Suprapubic skin (tissue), 4 donors: ENCODE data around the gene SLC6A6. TPM values are rescaled to one million over a fixed set of nuclear protein-coding genes. Genes with fewer than 3 reads are reported as not detected.

ENCODE experiments used
- DNase-seq, 2 donors: peaks; one replicate each; pipeline ENCODE4 v3.0.0-alpha.2; 2019; ENCODE audit warnings: low spot score in 2 of 2
- H3K27ac ChIP-seq: fragments of 200-600 bp; sonication (generic); one replicate; pipeline ENCODE4 v1.5.1; 2019
- H3K27me3 ChIP-seq: fragments of 200-600 bp; sonication (generic); one replicate; pipeline ENCODE4 v1.5.1; 2019
- H3K36me3 ChIP-seq: fragments of 200-600 bp; sonication (generic); one replicate; pipeline ENCODE4 v1.5.1; 2019
- H3K4me1 ChIP-seq: fragments of 200-600 bp; sonication (generic); one replicate; pipeline ENCODE4 v1.5.1; 2019
- H3K4me3 ChIP-seq: fragments of 200-600 bp; sonication (generic); one replicate; pipeline ENCODE4 v1.5.1; 2019; ENCODE audit warnings: mild to moderate bottlenecking
- H3K9me3 ChIP-seq: fragments of 200-600 bp; sonication (generic); one replicate; pipeline ENCODE4 v1.5.1; 2019
- EP300 ChIP-seq: sonication (generic); formaldehyde crosslinking; IDR thresholded peaks from one replicate; pipeline ENCODE4 v1.6.1; 2017; ENCODE audit warnings: antibody characterized with exemption
- POLR2A ChIP-seq, 2 donors: fragments of 450-650 bp; IDR thresholded peaks; one replicate each; pipeline ENCODE4 v1.6.1; 2017; ENCODE audit warnings: antibody characterized with exemption in 2 of 2, mild to moderate bottlenecking in 2 of 2, moderate library complexity in 2 of 2
- POLR2AphosphoS5 ChIP-seq, 3 donors: sonication (generic); formaldehyde crosslinking; IDR thresholded peaks; one replicate each; pipeline ENCODE4 v1.6.1; 2017; ENCODE audit warnings: antibody characterized with exemption in 3 of 3
- WGBS: methylation state at CpG from one replicate; pipeline ENCODE4 v1.1.5; 2018; 5-methylcytosine and 5-hydroxymethylcytosine counted together
- total RNA-seq, 4 donors: library from RNA; depleted of rRNA; stranded (reverse); fragments of >200 nt; gene quantifications; one replicate each; pipeline ENCODE4 v1.1.0, GENCODE V29; 2016
- TF ChIP-seq, protein P1 (sequence below), 2 donors: fragments of 200-600 bp in 1 of 2; fragments of 450-650 bp in 1 of 2; sonication (generic) in 1 of 2; IDR thresholded peaks; one replicate each; pipeline ENCODE4 v1.5.1; 2016 to 2019; ENCODE audit warnings: antibody characterized with exemption in 2 of 2, mild to moderate bottlenecking in 1 of 2, moderate library complexity in 1 of 2

Gene SLC6A6
- total RNA-seq, 4 donors from 2014 or later = 85.4 to 149 (median 102) TPM

DNA sequence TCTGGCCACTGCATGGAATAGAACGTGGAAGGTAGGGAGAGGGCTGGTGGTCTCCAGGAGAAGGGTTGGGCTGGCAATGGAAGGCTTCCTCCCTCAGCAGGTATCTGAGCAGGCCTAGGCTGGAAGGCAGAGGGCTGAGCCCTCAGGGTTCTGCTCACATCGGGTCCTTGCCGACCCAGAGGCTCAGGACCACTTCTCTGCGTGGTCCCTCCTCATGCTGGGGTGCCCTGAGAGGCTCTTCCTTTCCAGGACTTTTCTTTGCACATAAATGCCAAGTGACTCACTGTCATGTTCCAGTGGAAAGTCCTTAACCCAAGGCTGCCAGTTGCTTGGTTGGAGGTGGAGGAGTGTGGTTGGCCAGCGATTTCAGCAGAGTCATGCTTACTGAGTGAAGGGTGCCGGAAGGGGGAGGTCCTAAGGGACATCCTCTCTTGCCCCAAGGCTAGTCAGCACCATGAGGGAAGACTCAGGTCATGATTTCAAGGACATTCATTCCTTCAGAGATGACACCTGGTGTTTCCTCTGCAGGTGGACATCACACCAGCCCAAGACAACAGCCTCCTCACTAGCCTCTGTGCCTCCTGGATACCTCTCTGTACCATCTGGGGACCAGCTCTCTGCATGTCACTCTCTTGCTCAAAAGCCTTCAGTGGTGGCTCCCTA lies 8.2 kb downstream of the SLC6A6 start:
- TF ChIP-seq EP300 (no peak), POLR2A (IDR thresholded peaks at IDR 0.05) (no peak), POLR2AphosphoS5 (IDR thresholded peaks at IDR 0.05) (no peak)
- TF ChIP-seq, protein P1, sequence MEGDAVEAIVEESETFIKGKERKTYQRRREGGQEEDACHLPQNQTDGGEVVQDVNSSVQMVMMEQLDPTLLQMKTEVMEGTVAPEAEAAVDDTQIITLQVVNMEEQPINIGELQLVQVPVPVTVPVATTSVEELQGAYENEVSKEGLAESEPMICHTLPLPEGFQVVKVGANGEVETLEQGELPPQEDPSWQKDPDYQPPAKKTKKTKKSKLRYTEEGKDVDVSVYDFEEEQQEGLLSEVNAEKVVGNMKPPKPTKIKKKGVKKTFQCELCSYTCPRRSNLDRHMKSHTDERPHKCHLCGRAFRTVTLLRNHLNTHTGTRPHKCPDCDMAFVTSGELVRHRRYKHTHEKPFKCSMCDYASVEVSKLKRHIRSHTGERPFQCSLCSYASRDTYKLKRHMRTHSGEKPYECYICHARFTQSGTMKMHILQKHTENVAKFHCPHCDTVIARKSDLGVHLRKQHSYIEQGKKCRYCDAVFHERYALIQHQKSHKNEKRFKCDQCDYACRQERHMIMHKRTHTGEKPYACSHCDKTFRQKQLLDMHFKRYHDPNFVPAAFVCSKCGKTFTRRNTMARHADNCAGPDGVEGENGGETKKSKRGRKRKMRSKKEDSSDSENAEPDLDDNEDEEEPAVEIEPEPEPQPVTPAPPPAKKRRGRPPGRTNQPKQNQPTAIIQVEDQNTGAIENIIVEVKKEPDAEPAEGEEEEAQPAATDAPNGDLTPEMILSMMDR (IDR thresholded peaks at IDR 0.05) = no peak

DNA sequence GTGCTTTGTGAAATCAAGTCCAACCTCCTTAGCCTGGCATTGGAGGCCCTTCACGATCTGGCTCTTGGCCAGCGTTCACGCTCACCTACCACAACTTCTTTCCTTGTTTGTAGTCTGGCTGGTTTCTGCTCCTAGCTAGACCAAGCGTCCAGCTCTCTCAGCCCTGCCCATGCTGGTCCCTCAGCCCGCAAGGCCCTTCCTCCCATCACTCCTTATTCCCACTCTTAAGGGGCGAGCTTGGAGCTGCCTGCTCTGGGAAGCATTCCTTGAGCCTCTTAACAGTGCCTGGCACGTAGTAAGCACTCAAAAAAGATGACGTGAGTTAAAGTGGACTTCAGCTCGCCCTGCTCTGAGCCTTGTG lies 8.7 kb downstream of the SLC6A6 start:
- H3K4me1 ChIP-seq = peaks cover 29% of the 10 kb centered on the region
- no peak for DNase-seq
- TF ChIP-seq POLR2AphosphoS5 (IDR thresholded peaks at IDR 0.05) = no peak
- TF ChIP-seq POLR2A (IDR thresholded peaks at IDR 0.05) = no peak
- no peak for TF ChIP-seq EP300
- TF ChIP-seq, protein P1 (IDR thresholded peaks at IDR 0.05) = no peak

More for the DNA sequence above, 8.2 kb downstream of the SLC6A6 start:
- H3K4me3 ChIP-seq = no peak overlapping the region
- H3K27ac ChIP-seq = no peak overlapping the region
- no peaks in the 10 kb centered on the region for H3K27me3 ChIP-seq
- 58% methylated on average over 4 of the region's 6 CpGs for WGBS
- H3K9me3 ChIP-seq = no peaks in the 10 kb centered on the region
- peaks cover 14% of the 10 kb centered on the region for H3K36me3 ChIP-seq
- DNase-seq = no peak
- peaks cover 35% of the 10 kb centered on the region for H3K4me1 ChIP-seq

DNA sequence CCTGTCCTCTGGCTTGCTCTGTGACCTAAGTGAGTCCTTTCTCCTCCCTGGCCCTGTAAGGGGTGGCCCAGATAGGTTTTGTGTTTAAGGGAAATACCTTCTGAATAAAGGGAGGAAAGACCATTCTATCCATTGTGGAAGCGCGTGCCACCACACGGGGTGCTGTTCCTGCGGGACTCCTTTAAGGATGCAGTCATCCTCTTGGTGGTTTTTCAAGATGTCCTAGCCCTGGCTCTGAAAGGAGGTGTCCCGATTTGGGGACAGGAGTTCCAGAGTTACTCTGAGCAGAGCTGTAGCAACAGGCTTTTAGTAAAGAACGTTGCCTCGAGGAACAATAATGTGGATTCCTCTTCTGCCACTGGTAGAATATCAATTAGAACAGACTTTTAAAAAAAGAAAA lies 9.6 kb downstream of the SLC6A6 start:
- Histone ChIP-seq H3K4me3 (no peak overlapping the region), H3K36me3 (peaks cover 21% of the 10 kb centered on the region), H3K27me3 (no peaks in the 10 kb centered on the region), H3K9me3 (no peaks in the 10 kb centered on the region), H3K4me1 (peaks cover 25% of the 10 kb centered on the region), H3K27ac (no peak overlapping the region)
- WGBS = 87% methylated on average over 7 of the region's 7 CpGs
- TF ChIP-seq POLR2A (IDR thresholded peaks at IDR 0.05) (no peak), POLR2AphosphoS5 (IDR thresholded peaks at IDR 0.05) (no peak), EP300 (no peak)
- TF ChIP-seq, protein P1 (IDR thresholded peaks at IDR 0.05) = no peak
- DNase-seq = no peak

More for the DNA sequence above, 8.7 kb downstream of the SLC6A6 start:
- no peaks in the 10 kb centered on the region for H3K27me3 ChIP-seq
- WGBS = 85% methylated on average over 9 of the region's 9 CpGs
- peaks cover 14% of the 10 kb centered on the region for H3K36me3 ChIP-seq
- H3K4me3 ChIP-seq = no peak overlapping the region
- H3K9me3 ChIP-seq = no peaks in the 10 kb centered on the region
- H3K27ac ChIP-seq = no peak overlapping the region

DNA sequence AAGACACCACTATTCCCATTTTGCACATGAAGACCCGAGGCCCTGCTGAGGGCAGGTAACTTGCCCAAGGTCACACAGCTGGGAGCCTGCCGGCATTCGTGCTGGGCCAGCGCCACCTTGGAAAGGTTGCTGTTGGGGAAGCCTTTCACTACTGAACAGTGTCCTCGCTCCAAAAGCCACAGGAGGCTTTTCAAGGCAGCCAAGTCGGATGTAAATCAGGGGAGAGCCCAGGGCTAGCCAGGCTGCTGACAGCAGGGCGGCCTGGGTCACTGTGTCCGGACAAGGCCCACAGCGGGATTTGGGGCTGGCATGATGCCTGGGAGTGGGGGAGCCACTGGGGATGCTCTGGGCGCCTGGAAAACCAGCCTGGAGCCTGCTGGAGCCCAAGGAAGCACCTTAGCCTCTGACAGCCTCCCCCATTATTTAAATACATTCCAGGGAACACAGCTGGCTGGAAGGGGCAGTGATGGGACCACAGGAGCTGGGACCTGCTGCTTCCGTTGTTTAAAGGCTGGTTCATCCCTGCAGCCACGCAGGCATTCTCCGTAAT lies 10.5 kb downstream of the SLC6A6 start:
- no peak for TF ChIP-seq POLR2A (IDR thresholded peaks at IDR 0.05)
- TF ChIP-seq, protein P1 (IDR thresholded peaks at IDR 0.05) = no peak
- no peak for TF ChIP-seq POLR2AphosphoS5 (IDR thresholded peaks at IDR 0.05)
- no peak for TF ChIP-seq EP300
- 76% methylated on average over 7 of the region's 13 CpGs for WGBS
- Histone ChIP-seq H3K27me3 (no peaks in the 10 kb centered on the region), H3K4me1 (peaks cover 25% of the 10 kb centered on the region), H3K27ac (no peak overlapping the region), H3K9me3 (no peaks in the 10 kb centered on the region), H3K4me3 (no peak overlapping the region), H3K36me3 (peaks cover 30% of the 10 kb centered on the region)
- no peak for DNase-seq

DNA sequence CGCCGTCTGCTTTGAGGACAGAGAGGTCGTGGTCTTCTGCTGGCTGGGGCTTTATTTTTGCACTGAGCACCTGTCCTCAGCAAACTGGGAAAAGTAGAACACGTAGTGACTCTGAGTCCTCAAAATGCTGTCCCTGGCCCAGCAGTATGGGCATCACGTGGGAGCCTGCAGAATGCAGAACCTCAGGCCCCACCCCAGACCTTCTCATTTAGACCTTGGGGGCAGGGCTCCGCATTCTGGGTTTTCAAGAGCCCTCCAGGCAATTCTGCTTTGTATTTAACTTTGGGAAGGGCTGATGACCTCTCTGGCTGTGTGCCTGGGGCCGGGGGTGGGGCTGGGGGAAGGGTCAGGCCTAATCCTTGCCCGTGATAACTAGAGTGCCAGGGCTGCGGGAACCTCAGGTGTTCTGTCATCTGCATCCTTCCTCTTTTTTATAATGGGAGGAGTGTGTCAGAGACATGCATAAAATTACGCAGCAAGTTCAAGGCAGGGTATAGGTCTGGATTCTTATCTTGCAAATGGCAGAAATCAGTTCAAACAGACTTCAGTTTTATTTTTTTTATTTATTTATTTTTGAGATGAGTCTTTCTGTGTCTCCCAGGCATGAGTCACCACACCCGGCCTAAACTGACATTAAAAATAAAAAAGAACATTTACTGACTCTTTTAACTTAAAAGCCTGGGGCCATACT lies 11.1 kb downstream of the SLC6A6 start:
- no peak for TF ChIP-seq POLR2A (IDR thresholded peaks at IDR 0.05)
- TF ChIP-seq, protein P1 (IDR thresholded peaks at IDR 0.05) = no peak
- no peak for TF ChIP-seq POLR2AphosphoS5 (IDR thresholded peaks at IDR 0.05)
- TF ChIP-seq EP300 = no peak
- peaks cover 25% of the 10 kb centered on the region for H3K4me1 ChIP-seq
- WGBS = 57% methylated on average over 11 of the region's 11 CpGs
- H3K27me3 ChIP-seq = no peaks in the 10 kb centered on the region
- H3K9me3 ChIP-seq = no peaks in the 10 kb centered on the region
- H3K27ac ChIP-seq = no peak overlapping the region
- no peak overlapping the region for H3K4me3 ChIP-seq
- DNase-seq = no peak
- H3K36me3 ChIP-seq = peaks cover 35% of the 10 kb centered on the region
